Liver (tissue), 3 donors: ENCODE results near the gene IFT122.

Experiments
- FOXA1 ChIP-seq: IDR thresholded peaks from 2 replicates; pipeline ENCODE4 v1.6.1; 2016; ENCODE audit warnings: antibody characterized with exemption
- RXRA ChIP-seq, 2 donors: IDR thresholded peaks; 2 replicates each; pipeline ENCODE4 v1.6.1; 2017 to 2018; ENCODE audit warnings: antibody characterized with exemption in 2 of 2, mild to moderate bottlenecking in 1 of 2
- TF ChIP-seq, protein P1 (sequence below): fragments of 150-350 bp; IDR thresholded peaks from 2 replicates; pipeline ENCODE4 v1.5.1; 2017; ENCODE audit warnings: improper control_type of control experiment, low read depth, low read length; ENCODE audit not compliant: missing input control
- TF ChIP-seq, protein P2 (sequence below): IDR thresholded peaks from 2 replicates; pipeline ENCODE4 v1.6.1; 2016; ENCODE audit warnings: antibody characterized with exemption
- donor health status: healthy.
- donor health status: healthy.

DNA sequence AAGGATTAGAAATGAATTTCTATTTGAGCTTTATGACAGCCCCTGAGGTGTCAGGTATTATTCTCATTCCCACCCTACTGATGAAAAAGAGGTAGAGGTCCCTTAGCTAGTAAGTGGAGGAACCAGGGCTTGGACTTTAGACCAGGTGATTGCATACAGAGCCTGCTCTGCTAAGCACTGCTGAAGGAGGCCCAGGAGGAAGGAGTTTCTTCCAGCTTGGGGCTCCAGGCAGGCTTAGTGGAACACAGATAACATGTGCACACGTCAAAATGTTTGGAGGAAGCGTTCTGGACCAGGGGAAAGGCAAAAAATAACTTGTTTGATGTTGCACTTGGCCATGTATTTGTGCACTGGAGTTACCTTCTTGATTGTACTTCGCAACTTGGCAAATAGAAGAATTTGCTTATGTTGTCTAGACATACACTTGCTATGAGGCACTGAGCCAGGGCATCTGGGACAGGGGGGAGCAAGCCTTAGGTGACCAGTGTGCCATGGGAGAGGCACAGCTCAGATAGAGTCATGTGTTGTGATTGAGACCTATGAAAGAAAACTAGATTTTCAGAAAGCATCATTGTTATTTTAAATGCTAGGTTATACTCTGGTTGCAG lies 22.4 kb downstream of the IFT122 start:
- TF ChIP-seq, protein P1, sequence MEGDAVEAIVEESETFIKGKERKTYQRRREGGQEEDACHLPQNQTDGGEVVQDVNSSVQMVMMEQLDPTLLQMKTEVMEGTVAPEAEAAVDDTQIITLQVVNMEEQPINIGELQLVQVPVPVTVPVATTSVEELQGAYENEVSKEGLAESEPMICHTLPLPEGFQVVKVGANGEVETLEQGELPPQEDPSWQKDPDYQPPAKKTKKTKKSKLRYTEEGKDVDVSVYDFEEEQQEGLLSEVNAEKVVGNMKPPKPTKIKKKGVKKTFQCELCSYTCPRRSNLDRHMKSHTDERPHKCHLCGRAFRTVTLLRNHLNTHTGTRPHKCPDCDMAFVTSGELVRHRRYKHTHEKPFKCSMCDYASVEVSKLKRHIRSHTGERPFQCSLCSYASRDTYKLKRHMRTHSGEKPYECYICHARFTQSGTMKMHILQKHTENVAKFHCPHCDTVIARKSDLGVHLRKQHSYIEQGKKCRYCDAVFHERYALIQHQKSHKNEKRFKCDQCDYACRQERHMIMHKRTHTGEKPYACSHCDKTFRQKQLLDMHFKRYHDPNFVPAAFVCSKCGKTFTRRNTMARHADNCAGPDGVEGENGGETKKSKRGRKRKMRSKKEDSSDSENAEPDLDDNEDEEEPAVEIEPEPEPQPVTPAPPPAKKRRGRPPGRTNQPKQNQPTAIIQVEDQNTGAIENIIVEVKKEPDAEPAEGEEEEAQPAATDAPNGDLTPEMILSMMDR = no peak
- TF ChIP-seq FOXA1 (no peak), RXRA (IDR thresholded peaks at IDR 0.05) (peak; percentile 40 to 47)
- TF ChIP-seq, protein P2, sequence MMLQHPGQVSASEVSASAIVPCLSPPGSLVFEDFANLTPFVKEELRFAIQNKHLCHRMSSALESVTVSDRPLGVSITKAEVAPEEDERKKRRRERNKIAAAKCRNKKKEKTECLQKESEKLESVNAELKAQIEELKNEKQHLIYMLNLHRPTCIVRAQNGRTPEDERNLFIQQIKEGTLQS = no peak
